Stimulated activated CD4-positive, alpha-beta T cell treated with anti-CD3 and anti-CD28 coated beads, Interleukin-4, amount 100 ng/mL, for 24 hours (primary cell): Measurements from ENCODE around the gene SUPT6H.

Source experiments
- DNase-seq: peaks from one replicate; pipeline ENCODE4 v3.0.0-alpha.2; 2020

Gene SUPT6H

DNA sequence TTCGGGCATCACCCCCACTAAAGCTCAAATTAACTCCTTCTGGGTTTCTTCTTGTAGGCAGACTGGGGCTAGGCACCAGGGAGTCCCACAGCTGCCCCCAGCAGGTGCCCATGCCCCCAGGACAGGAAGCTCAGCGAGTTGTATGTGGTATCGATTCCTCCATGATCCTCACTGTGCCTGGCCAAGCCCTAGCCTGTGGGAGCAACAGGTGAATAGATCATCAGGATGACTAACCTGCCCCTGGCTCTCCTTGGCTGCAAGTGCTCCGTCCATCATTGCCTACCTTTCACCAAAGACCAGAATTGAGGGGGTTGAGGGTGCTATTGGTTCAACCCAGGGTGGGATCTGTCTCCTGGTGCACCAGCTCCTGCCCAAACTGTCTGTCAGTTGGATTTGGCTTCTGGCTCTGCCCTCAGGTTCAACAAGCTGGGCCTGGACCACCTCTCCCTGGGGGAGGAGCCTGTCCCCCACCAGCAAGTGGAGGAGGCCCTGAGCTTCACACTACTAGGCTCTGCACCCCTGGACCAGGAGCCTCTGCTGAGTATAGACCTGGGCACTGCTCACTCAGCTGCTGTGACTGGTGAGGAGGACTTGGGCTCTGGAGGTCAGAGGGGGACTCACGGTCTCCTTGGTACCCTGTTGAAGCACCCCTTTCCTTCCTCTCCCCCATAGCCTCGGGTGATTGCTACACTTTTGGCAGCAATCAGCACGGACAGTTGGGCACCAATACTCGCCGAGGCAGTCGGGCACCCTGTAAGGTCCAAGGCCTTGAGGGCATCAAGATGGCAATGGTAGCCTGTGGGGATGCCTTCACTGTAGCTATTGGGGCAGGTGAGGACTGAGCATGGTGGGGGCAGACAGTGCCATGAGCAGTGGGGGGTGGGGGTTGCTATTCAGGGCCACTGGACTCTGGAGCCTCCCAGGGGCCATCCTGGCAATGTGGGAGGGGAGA lies 78.7 kb downstream of the SUPT6H start:
- peak; percentile 3 for DNase-seq

DNA sequence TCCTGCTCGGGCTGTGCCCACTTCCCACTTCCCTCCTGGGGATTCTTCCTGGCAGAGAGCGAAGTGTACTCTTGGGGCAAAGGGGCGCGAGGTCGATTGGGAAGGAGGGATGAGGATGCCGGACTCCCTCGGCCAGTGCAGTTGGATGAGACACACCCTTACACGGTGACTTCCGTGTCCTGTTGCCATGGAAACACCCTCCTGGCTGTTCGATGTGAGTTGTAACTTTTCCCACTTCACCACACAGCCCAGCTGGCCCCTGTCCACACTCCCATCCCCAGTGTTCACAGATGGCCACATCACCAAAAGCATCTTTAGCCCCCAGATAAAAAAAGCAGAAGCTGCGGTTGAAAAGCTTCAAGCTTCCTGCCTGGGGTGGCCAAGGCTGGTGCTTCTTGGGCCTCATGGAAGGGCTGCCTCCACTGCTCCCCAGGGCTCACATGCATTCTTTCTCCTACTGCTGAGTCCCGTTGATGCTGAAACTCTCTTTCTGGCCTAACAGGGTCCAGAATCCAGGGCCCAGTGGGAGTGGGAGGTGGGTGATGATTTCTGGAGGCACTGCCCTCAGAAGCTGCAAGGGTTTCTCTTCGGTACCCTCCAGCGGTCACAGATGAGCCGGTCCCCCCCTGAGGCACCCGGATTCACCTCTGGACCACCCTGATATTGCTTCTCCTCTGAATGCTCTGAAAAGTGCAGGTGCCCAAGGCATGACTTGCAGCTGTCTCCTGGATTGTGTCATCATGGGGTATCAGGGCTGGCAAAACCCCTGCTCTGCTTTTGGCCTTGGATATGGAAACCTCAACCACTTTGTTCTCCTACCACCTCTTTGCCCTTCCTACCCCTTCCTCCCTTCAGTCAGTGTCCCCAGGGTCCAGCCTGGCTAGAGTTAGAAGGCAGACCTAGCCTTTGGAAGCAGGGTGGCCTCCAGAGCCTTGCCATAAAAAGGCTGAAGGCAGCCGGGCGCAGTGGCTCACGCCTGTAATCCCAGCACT lies 79.6 kb downstream of the SUPT6H start:
- peak; percentile 3 for DNase-seq

DNA sequence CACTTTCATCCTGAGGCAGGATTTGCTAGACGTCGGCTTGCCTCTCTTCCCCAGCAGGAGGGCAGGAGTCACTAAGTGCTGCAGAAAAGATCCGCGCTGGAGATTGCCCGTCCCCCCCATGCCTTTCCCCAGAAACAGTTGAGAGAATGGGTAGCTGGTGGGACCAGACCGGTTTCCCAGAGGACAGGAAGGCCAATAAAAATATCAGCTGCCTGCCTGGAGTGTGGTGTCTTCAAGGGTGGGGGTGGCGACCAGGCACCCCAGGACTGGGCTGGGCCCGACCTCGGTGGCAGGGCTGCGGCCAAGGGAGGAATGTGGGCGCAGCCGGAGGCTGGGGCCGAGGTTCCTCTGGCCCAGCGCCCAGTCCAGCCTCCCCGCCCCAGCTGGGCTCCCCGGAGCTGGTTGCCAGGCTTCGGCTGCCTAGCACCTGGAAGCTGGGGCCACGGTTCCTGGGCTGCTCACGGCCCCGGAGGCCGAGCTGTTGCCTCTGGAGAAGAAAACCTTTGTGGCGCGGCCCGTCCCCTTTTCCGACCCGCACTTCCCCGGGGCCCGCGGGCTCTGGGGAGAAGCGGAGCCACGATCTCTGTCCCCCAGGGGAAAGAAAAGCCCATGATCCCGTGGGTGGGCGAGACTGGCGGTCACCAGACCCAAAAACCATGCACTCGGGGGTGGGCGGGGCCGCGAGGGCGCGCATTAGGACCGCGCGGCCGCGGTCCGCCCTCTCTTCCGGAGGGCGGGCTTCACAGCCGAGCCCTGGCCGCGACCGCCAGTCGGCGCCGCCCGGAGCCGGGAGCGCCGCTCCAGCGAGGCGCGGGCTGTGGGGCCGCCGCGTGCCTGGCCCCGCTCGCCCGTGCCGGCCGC lies 81.5 kb downstream of the SUPT6H start, which contains the start of gene TRAF4:
TSS of gene TRAF4 (plus strand) at position 769 of the 861 bp plus-strand sequence. CDS start 102 bp downstream, outside the sequence.
- peak; percentile 81 for DNase-seq

DNA sequence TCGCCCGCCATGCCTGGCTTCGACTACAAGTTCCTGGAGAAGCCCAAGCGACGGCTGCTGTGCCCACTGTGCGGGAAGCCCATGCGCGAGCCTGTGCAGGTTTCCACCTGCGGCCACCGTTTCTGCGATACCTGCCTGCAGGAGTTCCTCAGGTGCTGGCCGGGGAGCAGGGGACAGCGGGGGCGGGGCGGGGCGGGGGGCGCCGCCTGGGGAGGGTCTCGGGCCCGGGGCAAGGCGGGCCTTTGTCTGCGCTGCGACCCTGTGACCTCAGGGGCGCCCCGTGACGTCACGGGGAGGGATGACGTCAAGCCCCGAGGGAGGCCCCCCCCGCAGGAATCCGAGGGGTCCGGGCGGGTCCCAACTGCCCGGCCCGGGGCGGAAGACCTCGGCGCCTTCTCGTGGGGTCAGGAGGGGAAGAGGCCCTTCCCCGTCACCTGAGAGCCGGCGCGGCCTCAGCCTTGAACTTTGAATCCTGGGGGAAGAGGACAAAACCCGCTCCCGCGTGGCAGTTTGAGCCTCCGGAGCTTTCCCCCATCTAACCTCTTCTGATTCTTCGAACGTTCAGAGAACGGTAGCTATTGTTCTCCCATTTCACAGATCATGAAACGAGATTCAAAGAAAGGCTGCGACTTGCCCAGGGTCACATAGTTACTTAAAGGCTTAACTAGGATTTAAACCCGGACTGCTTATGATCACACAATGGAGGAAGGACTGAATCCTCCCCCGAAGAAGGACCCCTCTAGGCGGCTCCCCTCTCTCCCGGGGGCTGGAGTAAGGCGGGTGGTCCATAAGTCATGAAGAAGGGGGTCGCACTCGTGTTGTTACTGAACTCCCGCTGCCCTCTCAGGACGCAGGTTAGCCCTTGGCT lies 82.3 kb downstream of the SUPT6H start:
- DNase-seq, result peak; percentile 69

DNA sequence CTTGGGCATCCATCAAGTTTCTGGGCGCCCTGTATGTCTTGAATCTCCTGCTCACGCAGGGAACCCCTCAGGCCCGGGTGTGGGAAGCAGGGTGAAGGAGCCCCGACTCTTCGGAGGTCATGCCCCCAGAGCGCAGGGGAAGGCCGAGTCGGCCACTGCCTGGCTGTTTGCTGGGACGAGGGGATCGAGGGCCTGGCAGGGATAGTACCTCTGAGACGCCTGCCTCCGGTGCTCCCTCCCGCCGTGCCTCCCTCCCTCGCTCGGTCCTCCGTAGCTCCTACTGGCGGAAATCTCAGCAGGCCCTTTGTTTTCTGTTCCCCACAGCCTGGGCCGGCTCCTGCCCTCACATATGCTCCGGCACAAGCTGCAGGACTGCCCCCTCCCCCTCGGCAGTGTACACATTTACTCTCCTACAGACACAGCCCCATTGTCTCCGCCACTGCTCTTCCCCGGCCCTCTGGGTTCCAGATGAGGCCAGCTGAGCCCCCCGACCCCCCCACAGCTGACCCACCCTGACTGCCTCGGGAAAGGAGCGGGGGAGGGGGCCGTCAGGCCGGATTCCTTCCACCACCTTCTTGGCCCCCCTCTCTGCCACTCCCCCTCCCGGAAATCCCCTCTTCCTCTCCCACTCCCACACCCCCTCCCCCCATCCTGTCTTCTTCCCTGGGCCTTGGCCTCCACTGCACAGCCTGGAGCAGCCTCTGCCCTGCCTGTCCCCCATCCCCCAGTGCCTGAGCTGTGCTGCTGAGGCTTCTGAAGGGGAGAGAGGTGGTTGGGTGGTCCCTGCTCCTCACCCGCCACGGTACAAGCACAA lies 83.2 kb downstream of the SUPT6H start:
- DNase-seq, result peak; percentile 28

DNA sequence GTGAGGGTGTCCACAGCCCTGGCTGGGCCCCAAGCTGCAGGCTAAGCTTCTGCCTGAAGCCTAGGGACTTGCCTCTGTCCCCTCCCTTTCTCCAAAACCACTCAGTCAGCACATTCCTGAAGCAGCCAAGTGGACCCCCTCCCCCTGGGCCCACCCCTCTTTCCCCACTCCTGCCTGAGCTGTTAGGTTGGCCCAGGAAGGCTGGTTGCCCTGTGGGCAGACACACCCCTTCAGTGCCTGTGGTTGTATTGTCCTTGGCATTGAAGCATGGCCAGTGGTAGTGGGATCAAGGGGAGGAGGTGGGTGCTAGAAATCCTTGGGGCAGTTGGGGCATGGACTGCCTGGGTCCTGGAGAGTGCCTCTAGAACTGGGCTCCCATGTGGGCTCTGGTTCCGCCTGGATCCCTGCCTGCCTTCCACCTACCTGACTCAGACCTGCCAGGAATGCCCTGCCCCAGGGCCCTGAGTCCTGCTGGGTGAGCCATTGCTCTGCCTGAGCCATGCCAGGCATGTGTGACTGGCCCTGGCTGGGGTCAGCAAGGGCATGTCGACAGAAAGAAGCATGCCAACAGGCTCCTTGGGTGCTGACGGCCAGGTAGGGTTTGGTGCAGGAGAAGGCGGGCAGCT lies 83.9 kb downstream of the SUPT6H start:
- DNase-seq, result no peak

DNA sequence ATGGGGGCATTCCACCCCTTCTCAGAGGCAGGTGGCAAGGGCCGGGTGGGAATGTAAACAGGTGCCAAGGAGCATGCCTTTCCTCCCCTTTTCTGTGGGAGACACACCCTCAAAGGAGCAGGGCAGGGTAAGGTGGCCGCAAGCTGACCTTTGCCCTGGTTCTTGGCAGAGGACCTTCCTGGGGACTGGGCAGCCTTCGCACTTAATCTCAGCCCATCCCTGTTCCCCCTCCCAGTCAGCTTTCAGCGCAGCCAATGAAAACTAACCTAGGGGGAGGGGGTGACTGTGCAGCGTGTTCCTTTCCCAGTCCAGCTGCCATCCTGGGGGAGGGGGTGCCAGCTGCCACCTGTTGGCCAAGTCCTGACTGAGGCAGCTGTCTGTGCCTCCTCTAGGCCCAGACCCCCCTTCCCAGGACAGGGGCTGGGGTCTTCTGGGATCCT lies 84.6 kb downstream of the SUPT6H start:
- DNase-seq, result no peak

DNA sequence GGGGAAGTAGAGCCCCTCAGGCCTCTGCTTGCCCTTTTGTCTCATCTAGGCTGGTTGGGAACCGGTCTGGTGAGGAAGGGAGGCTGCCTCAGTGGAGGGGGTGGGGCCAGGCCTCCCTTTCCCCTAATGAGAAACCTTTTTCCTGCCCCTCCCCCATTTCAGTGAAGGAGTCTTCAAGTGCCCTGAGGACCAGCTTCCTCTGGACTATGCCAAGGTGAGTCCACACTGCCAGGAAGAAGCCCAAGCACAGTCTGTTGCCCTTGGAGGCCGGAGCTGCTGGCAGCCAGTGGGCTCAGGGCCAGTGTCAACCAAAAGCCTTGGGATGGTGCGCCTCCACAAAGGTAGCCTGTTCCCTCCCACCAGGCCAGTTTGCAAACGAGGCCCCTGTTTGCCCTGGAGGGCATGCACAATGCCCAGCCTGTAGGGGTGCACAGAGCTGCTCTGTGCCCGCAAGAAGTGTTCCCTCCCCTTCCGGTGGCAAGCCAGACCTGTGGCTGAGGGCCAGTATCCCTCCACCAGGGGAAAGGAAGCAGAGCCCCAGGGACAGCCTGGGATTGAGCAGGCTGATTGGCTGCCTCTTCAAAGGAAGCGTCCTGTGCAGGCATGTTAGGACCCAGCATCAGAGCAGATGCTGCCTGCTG lies 85.2 kb downstream of the SUPT6H start:
- no peak for DNase-seq

DNA sequence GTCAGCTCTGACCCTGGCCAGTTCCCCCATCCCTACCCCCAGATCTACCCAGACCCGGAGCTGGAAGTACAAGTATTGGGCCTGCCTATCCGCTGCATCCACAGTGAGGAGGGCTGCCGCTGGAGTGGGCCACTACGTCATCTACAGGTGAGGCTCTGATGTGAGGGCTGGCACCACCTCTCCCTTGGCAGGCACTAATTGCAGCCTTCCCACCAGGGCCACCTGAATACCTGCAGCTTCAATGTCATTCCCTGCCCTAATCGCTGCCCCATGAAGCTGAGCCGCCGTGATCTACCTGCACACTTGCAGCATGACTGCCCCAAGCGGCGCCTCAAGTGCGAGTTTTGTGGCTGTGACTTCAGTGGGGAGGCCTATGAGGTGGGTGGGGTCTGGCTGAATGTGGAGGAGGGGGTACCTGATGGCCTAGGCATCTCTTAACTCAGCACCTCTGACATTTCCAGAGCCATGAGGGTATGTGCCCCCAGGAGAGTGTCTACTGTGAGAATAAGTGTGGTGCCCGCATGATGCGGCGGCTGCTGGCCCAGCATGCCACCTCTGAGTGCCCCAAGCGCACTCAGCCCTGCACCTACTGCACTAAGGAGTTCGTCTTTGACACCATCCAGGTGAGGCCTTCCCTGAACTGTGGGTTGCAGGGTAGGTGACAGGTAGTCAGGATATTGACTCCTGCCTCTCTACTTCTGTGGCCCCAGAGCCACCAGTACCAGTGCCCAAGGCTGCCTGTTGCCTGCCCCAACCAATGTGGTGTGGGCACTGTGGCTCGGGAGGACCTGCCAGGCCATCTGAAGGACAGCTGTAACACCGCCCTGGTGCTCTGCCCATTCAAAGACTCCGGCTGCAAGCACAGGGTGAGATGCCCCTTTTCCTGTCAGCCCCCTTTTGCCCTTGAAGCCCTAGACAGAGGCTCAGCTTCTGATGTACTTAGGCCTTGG lies 86.1 kb downstream of the SUPT6H start:
- no peak for DNase-seq

DNA sequence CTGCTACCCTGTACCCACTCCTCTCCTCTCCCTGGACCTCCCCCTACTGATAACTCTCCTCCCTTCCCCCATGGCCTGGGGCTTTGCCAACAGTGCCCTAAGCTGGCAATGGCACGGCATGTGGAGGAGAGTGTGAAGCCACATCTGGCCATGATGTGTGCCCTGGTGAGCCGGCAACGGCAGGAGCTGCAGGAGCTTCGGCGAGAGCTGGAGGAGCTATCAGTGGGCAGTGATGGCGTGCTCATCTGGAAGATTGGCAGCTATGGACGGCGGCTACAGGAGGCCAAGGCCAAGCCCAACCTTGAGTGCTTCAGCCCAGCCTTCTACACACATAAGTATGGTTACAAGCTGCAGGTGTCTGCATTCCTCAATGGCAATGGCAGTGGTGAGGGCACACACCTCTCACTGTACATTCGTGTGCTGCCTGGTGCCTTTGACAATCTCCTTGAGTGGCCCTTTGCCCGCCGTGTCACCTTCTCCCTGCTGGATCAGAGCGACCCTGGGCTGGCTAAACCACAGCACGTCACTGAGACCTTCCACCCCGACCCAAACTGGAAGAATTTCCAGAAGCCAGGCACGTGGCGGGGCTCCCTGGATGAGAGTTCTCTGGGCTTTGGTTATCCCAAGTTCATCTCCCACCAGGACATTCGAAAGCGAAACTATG lies 87.0 kb downstream of the SUPT6H start:
- no peak for DNase-seq

DNA sequence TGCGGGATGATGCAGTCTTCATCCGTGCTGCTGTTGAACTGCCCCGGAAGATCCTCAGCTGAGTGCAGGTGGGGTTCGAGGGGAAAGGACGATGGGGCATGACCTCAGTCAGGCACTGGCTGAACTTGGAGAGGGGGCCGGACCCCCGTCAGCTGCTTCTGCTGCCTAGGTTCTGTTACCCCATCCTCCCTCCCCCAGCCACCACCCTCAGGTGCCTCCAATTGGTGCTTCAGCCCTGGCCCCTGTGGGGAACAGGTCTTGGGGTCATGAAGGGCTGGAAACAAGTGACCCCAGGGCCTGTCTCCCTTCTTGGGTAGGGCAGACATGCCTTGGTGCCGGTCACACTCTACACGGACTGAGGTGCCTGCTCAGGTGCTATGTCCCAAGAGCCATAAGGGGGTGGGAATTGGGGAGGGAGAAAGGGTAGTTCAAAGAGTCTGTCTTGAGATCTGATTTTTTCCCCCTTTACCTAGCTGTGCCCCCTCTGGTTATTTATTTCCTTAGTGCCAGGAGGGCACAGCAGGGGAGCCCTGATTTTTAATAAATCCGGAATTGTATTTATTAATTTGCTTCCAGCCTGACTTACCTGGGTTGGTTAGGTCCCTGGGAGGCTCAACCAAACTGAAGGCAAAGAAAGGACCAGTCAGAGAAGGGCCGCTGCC lies 87.6 kb downstream of the SUPT6H start:
- no peak for DNase-seq

DNA sequence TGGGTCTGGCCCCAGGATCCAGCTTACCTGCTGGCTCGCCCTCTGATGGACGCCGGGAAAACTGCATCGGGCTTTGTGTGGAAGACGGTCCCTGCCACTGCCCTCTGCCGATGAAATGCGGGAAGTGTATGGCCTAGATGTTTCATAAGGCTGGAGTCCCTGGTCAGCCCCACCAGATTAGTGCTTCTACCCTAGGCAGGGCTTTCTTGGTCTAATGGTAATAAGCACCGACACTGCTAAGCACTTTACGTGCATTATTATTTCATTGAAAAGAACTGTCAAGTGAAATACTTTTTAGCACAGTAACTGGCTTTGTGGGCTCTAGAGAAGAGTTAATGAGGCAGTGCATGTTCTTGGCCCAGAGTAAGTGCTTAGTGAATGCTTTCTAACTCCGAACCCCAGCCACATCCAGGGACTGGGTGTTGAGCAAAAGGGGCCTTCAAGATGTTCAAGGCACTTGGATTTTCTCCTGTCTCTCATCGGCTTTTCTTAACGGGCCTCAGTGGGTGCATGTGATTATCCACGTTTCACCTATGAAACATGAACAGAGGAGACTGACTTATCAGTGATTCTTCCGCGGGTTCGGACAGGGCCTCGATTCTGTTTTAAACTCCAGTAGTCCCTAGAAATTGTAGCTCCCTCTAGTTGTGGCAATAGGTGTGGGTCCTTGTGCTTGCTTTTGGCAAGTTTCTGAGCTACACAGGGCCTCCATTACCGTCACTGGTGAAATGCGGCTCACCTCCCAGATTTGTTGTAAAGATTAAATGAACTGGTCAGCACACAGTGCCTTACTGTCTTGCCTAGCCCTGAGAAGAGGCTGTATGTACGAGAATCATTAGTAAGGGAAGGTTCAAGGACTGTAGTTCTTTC lies 88.4 kb downstream of the SUPT6H start:
- peak; percentile 91 for DNase-seq

DNA sequence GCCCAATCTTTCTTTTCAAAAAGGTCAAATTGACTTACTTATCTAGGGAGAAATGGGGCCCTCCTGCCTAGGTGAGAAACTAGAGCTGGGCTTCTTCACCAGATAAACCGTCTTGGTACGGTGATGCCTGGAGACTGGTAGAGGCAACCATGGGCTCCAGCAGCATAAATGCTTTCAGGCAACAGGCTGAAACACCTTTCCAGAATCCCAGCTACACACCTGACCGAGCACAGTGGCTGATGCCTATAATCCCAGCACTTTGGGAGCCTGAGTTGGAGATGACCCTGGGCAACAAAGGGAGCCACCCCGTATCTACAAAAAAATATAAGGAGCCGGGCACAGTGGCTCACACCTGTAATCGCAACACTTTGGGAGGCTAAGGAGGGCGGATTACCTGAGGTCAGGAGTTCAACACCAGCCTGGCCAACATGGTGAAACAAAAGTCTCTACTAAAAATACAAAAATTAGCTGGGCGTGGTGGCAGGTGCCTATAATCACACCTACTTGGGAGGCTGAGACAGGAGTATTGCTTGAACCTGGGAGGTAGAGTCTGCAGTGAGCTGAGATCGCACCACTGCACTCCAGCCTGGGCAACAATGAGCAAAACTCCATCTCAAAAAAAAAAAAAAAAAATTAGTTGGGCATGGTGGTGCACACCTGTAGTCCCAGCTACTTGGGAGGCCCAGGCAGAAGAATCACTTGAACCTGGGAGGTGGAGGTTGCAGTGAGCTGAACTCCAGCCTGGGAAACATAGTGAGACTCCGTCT lies 89.8 kb downstream of the SUPT6H start:
- DNase-seq, result no peak
